Panc1 (cell line): ENCODE data around the gene GRIK4. TPM values are rescaled to one million over a fixed set of nuclear protein-coding genes. Genes with fewer than 3 reads are reported as not detected.

Source experiments
- ATAC-seq: fragments of 200-7000 bp; cut with Tn5 transposase; 2 replicates; pipeline ENCODE4 v1.9.1; 2020; ENCODE audit warnings: mild to moderate bottlenecking, moderate library complexity
- BruUV-seq: library from RNA; stranded (reverse); fragments of 400-500 nt; replicated peaks from 2 replicates; lab custom pipeline; 2021; lab: Mats Ljungman, UMichigan
- CTCF ChIA-PET: fragments of 300-600 bp; sonication (Branson Sonifier 250); formaldehyde crosslinking; loops from one replicate; lab custom pipeline; 2022; ENCODE audit warnings: antibody characterized with exemption; lab: Charles Lee
- POLR2A ChIA-PET: fragments of 300-600 bp; sonication (Branson Sonifier 250); formaldehyde crosslinking; loops from one replicate; lab custom pipeline; 2022; ENCODE audit warnings: antibody characterized with exemption; lab: Charles Lee
- DNase-seq: peaks from one replicate; pipeline ENCODE4 v3.0.0-alpha.2; 2010; ENCODE audit warnings: low read depth, low spot score
- H3K27ac ChIP-seq: 2 replicates; pipeline ENCODE4 v1.5.1; 2011; ENCODE audit warnings: mild to moderate bottlenecking, low read length, inconsistent platforms
- H3K27me3 ChIP-seq: fragments of 200-500 bp; sonication (Bioruptor generic); 2 replicates; pipeline ENCODE4 v1.6.0; 2014; ENCODE audit warnings: low read length, inconsistent platforms; ENCODE audit not compliant: control insufficient read depth, insufficient read depth
- H3K36me3 ChIP-seq: fragments of 200-500 bp; sonication (Bioruptor generic); 2 replicates; pipeline ENCODE4 v1.5.1; 2014; ENCODE audit warnings: inconsistent platforms, mild to moderate bottlenecking, low read length, moderate library complexity; ENCODE audit not compliant: control insufficient read depth, insufficient read depth
- H3K4me1 ChIP-seq: 2 replicates; pipeline ENCODE4 v1.5.1; 2011; ENCODE audit warnings: inconsistent platforms, mild to moderate bottlenecking, low read length, moderate library complexity; ENCODE audit not compliant: control insufficient read depth, insufficient read depth
- H3K4me3 ChIP-seq, 2 experiments: 2 replicates each; pipeline ENCODE4 v1.5.1; 2011 to 2012; ENCODE audit warnings: low read depth in 2 of 2, low read length in 2 of 2, mild to moderate bottlenecking in 2 of 2, inconsistent platforms in 1 of 2, moderate library complexity in 1 of 2
- H3K9me3 ChIP-seq: fragments of 200-500 bp; sonication (Bioruptor generic); 2 replicates; pipeline ENCODE4 v1.5.1; 2014; ENCODE audit warnings: low read depth, mild to moderate bottlenecking, inconsistent platforms, low read length, moderate library complexity; ENCODE audit not compliant: control insufficient read depth, insufficient read depth
- CTCF ChIP-seq: fragments of 450-650 bp; IDR thresholded peaks from 2 replicates; pipeline ENCODE4 v1.5.1; 2017; ENCODE audit warnings: mild to moderate bottlenecking
- POLR2AphosphoS5 ChIP-seq: IDR thresholded peaks from 2 replicates; pipeline ENCODE4 v1.6.1; 2012; ENCODE audit warnings: mild to moderate bottlenecking, low read depth, low read length, moderate library complexity
- REST ChIP-seq, 2 experiments: IDR thresholded peaks; 2 replicates each; pipeline ENCODE4 v1.6.1; 2011 to 2012; ENCODE audit warnings: low read depth in 2 of 2, control low read depth in 1 of 2, low read length in 1 of 2, mild to moderate bottlenecking in 1 of 2, moderate library complexity in 1 of 2; ENCODE audit not compliant: insufficient read depth in 1 of 2
- SIN3A ChIP-seq: IDR thresholded peaks from 2 replicates; pipeline ENCODE4 v1.6.1; 2012; ENCODE audit warnings: low read depth, mild to moderate bottlenecking, low read length, moderate library complexity, borderline replicate concordance; ENCODE audit not compliant: insufficient read depth
- TCF7L2 ChIP-seq: IDR thresholded peaks from 2 replicates; pipeline ENCODE4 v1.6.1; 2011; ENCODE audit warnings: mild to moderate bottlenecking, low read depth, low read length, inconsistent platforms
- in situ Hi-C: cut with HindIII; loops from 2 replicates; pipeline ENCODE4 v1.10.0; 2016; ENCODE audit warnings: low sequenced_read_pairs, low pct_unique_long_range_greater_than_20kb
- intact Hi-C: fragments of 100-400 bp; cut with micrococcal nuclease; formaldehyde crosslinking; loops from one replicate; pipeline ENCODE4 v1.10.0; 2022; ENCODE audit not compliant: unreplicated experiment
- total RNA-seq: library from RNA; stranded (reverse); gene quantifications from one replicate; pipeline ENCODE4 v1.2.1, GENCODE V29; 2021; ENCODE audit not compliant: unreplicated experiment

GRIK4 gene
- total RNA-seq, 1 experiment from 2014 or later = 0.62 TPM

GRCh38 chr11:120890609-120891320, 379.2 kb downstream of the GRIK4 start:
- Histone ChIP-seq H3K4me3 (no peak overlapping the region), H3K36me3 (no peaks in the 10 kb centered on the region), H3K9me3 (no peaks in the 10 kb centered on the region), H3K4me1 (no peaks in the 10 kb centered on the region), H3K27ac (no peak overlapping the region), H3K27me3 (peaks cover 19% of the 10 kb centered on the region)
- no TSS peak for BruUV-seq
- no peak for DNase-seq
- in situ Hi-C loops = no loop called here
- ChIA-PET POLR2A (no interaction called here), CTCF (interaction anchor here (2.0 kb wide), 1 partner anchor 206 kb away, joined by 4 read pairs; no protein-coding TSS in a partner anchor)
- no peak for ATAC-seq
- TF ChIP-seq CTCF = no peak
- no peak for TF ChIP-seq SIN3A
- no peak for TF ChIP-seq TCF7L2
- no peak for TF ChIP-seq POLR2AphosphoS5
- no peak for TF ChIP-seq REST (IDR thresholded peaks at IDR 0.05; ENCODE audit: insufficient read depth in 1 of 2, low read depth in 2 of 2, low read length in 1 of 2)
- intact Hi-C loops = no loop called here

- Histone ChIP-seq H3K27ac (no peak overlapping the region), H3K9me3 (no peaks in the 10 kb centered on the region), H3K4me3 (no peak overlapping the region), H3K27me3 (peaks cover 10% of the 10 kb centered on the region), H3K4me1 (no peaks in the 10 kb centered on the region), H3K36me3 (no peaks in the 10 kb centered on the region)
- TF ChIP-seq REST (IDR thresholded peaks at IDR 0.05; ENCODE audit: insufficient read depth in 1 of 2, low read depth in 2 of 2, low read length in 1 of 2) = no peak
- no peak for TF ChIP-seq CTCF
- no peak for TF ChIP-seq POLR2AphosphoS5
- TF ChIP-seq TCF7L2 = no peak
- TF ChIP-seq SIN3A = no peak
- CTCF ChIA-PET = no interaction called here
- POLR2A ChIA-PET = no interaction called here
- intact Hi-C loops = no loop called here
- in situ Hi-C loops = no loop called here
- no TSS peak for BruUV-seq
- no peak for ATAC-seq
- no peak for DNase-seq
These were observed 382.1 kb downstream of the GRIK4 start for GRCh38 chr11:120893440-120894201.
